ENCODE measurements around the gene NKIRAS1.
A peak's percentile ranks its signal among the peaks of the same experiment; 100 is the strongest.
"Not testable (repeated sequence)": the region's sequence is repeated elsewhere in the genome, so short reads cannot be mapped to it uniquely, and the experiment has no call there.

The NKIRAS1 gene

DNA sequence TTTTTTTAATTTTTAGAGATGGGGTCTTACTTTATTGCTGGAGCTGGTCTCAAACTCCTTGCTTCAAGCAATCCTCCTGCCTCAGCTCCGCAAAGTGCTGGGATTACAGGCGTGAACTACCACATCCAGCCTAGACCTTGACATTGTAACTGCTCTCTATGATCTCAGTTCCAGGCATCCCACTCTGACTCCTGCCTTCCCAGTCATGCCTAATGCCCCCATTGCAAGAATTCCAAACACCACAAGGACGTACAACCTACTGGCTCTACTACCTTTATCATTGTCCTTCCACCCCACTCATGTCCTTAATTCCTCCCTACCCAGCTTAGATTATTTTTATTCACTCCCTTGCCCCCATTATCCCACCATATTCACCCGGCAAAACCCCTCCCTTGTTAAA lies 21.6 kb downstream of the NKIRAS1 start:
- no peak for DNase-seq

DNA sequence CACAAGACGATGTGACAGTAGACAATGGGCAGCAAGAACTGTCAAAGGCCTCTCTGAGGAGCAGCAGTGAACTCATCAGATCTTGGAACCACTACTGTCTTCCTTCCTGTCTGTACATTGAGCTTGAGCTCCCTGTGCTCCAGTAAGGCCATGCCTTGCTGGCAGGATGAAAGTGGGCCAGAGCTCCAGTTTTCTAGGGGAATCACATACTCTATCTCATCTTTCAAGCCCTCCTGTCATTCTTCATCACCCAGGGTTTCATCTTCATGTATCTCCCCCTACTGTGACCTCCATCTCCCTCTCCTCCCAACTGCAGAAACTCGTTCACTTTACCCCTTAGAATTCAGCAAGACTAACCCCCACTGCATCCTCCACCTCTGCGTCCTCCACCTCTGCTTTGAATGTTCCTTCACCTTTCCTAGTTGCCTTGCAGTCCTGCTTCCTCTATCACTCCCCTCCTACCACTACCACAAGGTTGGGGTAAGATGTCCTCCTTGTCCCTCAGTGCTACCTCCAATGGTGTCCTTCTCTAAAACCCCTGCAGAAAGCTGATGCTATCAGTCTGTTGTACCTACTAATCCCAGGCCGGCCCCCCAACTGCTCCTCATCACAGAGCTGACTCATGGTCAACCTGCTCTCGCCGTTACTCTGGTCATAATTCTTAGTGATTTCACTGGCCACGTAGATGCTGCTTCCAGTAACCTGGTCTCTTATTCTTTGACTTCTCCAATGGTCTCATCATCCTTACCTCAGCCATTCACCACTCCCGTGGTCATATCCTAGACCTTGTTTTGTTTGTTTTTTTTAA lies 22.3 kb downstream of the NKIRAS1 start:
- no peak for DNase-seq

DNA sequence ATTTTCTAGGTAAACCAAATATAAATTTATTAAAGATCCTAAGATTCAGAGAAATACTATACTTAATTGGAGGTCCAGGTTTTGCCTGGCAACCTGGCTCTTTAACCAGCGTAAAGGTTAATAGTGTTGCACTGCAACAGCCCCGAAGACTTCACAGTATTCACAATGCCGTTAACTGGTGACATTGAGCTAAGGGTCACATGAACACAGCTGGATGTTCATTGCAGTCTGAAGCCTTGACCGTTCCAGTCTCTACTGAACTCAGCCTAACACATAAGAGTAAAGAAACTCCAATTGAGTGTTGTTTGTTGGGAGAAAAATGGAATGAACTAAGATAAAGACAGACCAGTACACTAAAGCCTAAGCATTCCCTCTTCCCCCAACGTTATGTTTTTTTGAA lies 26.8 kb downstream of the NKIRAS1 start:
- DNase-seq = no peak

DNA sequence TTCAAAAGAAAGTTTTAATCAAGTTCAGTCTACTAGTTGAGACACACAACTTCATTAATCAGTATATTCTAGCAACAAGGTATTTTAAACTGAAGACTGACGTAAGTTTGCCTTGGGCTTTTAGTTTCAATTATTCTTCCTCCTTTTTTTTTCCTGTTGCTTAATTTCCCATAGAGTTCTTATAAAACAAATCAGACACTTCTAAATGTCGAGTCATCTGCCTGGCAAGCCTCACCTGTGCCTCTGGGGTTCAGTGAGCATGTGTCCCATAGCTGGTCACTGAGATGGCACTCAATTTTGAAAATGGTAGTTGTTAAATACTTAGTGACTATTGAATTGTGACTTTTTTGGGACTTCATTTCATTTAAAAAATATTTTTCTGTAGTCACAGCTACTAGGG lies 27.4 kb downstream of the NKIRAS1 start:
- no peak for DNase-seq

DNA sequence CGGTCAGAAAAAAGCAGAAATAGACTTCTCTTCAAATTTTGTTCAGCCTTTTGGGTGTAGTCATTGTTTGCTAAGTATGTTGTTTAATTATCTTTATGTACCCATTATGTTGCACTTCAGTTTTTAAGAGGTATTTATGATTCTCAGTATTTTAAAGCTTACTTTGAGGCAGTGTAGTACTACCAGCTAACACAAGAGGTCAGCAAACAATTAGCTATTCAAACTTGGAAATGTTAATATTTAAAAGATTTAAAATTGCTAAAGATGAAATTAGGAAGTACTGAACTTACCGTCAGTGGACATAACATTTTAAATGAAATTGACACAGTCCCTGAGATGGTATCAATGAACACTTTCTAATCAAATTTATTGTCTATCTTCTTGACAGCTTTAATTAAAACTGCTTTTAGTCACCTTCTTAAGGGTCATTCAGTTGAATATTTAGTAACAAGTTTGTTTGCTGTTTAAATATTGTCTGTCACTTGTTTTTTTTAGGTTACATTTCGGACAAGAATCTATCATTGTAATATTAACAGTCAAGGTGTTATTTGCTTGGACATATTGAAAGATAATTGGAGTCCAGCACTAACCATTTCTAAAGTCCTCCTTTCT lies 28.1 kb downstream of the NKIRAS1 start:
- peak; percentile 31 for DNase-seq

DNA sequence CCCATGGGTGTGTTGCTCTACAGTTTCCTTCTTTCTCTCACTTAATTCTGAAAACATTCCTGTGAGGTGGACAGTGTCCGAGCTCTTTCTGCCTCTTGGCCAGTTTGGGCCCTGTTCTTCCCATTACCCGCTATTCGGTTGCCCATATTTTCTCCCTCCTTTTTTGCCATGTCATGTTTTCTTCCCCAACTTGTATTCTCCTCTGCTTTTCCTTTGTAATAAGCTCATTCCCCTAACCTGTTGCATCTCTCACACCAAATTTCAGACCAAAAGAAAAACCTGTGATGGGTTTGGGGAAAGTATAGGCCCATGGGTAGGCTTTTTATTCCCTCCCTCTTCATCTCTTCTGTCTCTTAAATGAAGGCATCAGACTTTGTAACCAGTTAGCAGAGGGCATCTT lies 30.5 kb downstream of the NKIRAS1 start:
- no peak for DNase-seq

DNA sequence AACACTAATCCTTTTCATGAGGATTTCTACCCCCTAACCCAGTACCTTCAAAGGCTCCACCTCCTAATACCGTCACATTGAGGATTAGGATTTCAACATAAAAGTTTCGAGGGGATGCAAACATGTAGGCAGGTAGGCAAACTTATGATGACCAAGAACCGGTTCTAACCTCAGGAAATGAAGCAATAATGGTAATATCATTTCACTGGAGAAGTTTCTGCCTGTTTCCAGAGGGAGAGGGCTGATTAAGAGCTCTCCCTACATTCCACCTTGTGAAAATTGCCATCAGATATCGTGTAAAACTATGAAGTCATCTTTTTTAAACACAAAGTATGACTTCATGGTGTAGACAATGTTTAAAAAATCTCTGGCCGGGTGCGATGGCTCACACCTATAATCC lies 31.6 kb downstream of the NKIRAS1 start:
- DNase-seq = no peak

DNA sequence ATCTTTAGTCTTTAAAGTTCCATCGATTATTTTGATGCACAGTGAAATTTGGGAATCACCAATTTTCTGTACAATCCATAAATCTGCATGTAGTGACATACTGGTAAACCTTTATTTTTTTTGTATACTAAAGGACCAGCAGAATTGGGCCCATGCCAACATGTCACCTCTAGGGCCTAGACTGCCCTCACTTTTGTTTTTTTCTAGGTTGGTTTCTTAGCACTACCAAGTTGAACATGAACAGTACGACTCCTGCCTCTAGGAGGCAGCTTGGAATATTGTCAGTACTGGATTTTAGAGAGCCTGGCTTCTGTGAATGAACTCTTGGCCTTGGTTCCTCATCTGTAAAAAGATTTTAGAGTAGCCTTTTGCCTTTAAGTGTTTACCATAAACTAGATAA lies 32.3 kb downstream of the NKIRAS1 start:
- DNase-seq = no peak

DNA sequence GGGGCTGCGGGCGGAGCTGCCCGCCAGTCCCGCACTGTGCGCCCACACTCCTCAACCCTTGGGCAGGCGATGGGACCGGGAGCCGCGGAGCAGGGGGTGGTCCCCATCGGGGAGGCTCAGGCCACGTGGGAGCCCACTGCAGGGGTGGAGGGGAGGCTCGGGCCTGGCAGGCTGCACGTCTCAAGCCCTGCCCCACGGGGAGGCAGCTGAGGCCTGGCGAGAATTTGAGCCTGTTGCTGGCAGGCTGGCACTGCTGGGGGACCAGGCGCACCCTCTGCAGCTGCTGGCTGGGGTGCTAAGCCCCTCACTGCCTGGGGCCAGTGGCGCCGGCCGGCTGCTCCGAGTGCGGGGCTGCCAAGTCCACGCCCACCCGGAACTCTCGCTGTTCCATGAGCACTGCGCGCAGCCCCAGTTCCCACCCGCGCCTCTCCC lies 34.3 kb downstream of the NKIRAS1 start:
- no peak for DNase-seq

DNA sequence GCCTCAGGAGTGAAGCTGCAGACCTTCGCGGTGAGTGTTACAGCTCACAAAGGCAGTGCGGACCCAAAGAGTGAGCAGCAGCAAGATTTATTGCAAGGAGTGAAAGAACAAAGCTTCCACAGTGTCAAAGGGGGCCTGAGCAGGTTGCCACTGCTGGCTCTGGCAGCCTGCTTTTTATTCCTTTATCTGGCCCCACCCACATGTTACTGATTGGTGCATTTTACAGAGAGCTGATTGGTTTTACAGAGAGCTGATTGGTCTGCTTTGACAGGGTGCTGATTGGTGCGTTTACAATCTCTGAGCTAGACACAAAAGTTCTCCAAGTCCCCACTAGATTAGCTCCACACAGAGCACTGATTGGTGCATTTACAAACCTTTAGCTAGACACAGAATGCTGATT lies 34.8 kb downstream of the NKIRAS1 start:
- not testable (repeated sequence) for DNase-seq

DNA sequence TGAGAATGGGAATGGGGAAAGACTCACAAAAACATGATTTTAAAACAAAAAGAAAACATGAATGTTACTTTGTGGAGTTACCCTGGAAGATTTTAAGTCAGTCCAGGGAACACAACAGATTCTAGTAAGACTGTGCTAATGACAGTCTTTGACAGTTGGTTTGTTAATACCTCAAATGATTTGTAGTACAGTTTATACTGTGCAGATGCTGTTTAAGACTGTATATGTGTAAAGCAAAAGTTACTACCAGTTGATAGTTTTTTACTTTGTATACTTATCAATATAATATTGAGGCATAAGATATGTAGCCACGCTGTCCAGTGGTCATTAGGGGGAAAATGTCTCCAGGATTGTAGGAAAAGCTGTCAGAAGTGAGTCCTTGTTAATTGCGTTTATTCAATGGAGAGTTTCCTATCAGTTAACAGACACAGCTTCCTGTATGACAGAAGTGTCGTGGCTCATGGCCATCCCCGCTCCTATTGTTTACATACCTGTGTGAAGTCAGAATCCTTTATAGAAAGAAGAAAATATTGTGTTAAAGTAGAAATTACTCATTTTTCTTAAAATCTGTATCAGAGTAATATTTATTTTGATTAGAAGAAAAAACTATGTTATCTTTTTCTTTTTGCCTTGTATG lies 36.0 kb downstream of the NKIRAS1 start:
- DNase-seq = no peak

DNA sequence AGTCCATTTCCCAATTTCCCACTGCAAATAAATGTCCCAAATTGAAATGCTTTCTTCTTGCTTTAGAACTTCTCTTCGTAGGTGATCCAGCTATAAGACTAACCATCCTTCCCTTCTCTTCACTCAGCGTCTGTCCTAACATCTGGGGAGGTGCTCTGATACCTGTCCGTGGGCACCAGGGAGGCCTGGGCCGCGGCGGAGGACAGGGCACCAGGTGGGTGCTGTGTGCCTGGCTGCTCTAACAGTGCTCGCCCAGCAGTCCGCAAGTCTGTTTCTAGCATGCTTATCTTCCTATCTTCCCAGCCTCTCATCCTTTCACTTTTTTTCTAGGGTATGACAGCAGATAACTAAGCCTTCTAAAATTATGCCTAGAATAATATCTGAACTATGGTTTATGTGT lies 37.3 kb downstream of the NKIRAS1 start:
- no peak for DNase-seq

DNA sequence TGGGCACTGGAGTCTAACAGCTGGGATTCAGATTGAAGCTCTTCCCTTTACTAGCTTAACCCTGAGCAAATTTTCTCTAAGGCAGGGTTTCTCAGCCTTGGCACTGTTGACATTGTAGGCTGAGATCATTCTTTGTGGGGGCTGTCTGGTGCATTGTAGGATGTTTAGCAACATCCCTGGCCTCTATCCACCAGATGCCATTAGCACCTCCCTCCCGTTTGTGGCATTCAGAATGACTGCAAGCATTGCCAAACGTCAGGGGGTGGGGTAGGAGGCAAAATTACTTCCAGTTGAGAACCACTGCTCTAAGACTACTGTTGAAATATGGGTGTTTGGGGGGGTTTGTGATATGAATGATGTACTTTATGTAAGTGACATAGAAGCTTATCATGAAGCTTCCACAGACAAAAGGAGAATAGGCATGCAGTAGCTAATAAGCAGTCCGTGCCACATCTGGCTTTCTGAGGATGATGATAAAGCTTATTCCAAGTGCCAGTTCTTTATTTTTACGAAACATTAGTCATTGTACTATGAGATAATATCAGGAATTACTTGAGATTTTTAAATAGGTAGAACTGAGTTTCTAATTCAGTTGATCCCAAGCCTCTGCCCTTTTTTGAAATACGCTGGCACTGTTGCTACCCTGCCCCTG lies 39.3 kb downstream of the NKIRAS1 start:
- DNase-seq = no peak

DNA sequence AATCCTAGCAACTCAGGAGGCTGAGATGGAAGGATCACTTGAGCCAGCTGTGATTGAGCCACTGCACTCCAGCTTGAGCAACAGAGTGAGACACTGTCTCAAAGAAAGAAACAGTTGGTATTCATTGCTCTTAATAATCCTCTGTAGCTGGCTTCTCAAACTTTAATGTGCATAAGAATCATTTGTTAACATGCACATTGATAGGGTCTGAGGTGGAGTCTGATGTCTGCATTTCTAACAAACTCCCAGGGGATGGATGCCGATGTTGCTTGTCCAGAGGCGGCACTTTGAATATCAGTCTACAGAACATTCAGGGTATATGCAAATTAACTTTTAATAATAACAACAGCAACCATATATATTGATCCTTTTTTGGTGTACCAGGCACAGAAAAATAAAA lies 39.9 kb downstream of the NKIRAS1 start:
- no peak for DNase-seq

DNA sequence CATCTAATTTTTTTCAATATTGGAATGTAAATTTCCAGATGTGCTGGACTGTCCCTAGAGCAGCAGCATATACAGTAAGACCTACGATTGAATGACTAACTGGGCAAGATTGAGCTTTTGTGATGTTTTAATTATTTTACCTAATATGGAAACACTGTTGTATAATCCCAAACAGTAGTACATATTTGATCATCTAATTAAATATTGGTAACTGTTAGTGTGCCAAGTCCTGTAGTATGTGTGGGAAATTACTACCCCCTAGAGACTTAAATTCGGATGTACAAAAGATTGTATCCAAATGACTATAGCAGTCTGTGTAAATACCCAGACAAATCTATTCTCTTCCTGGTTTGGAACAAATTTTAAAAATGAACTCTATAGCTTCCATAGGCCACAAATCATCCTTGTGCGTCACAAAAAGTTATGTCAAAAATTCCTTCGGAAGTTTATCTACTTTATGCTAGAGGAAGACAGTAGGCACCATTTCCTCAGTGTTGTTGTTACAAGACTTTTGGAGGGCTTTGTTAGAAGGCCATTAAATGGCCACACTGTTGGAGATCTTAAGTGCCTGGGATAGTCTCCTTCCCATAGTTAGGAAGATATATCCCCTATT lies 41.6 kb downstream of the NKIRAS1 start:
- no peak for DNase-seq

DNA sequence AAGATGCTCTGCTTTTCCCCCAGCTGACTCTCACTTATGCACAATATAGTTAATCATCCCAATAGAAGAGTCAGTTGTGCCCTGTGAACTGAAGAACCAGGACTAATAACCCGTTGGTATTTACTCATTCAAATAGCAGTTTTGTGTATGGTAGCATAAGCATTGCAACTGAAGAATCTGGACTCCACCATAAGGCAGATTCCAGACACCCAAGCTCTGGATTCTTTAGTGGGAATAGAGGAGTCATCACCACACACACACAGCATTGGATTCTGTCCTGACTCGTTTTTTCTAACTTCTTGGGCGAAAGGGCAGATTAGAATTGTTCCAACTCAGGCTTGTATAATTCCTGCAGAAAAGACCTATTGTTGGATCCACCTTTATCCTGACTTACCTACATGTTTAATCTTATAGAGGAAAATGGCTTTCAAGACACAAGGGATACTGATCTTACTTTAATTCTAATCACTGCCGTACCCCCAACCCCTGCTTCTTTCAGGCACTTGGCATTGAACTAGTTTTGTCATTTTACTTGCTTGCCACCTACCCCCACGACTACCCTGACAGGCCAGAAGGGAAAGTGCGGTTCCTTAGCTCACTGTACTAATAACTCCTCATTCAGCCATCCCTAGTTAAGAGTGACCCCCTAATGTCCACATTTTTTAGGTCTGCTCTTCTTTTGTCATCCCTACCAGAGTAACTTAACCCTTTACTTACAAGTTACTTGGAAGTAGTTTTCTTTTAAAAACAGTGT lies 42.3 kb downstream of the NKIRAS1 start:
- DNase-seq = no peak

DNA sequence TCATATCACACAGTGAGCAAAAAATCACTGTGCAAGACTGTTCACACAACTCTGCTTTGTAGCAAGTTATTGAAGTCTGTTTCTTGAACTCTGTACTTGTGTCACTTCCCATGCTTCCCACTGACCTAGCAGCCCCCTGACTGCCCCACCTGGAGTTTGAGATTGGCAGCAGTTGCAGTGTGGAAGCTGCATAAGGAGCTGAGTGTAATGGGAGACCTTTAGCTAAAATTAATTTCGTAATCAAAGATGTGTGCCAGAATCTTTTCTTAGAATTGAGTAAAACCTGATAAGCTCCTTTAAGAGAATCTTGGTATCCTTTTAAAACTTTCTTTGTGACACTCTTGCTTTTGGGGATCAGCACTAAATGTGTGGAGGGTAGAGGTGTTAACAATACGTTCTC lies 42.8 kb downstream of the NKIRAS1 start:
- DNase-seq = no peak

DNA sequence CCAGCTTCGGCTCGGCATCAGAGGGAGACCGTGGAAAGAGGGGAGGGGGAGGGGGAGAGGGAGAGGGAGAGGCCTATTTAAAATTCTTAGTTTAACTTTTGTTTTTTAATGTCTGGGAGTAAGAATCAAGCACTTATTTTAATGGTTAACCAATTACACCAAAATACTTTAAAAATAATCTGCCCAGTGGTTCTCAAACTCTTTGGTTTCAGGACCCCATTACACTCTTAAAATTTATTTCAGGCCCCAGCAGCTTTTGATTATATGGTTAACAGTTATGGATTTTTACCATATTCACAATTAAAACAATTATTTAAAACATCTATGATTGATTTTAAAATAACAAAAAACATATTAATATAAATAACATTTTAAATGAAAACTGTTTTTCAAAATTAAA lies 44.5 kb downstream of the NKIRAS1 start:
- DNase-seq = no peak

DNA sequence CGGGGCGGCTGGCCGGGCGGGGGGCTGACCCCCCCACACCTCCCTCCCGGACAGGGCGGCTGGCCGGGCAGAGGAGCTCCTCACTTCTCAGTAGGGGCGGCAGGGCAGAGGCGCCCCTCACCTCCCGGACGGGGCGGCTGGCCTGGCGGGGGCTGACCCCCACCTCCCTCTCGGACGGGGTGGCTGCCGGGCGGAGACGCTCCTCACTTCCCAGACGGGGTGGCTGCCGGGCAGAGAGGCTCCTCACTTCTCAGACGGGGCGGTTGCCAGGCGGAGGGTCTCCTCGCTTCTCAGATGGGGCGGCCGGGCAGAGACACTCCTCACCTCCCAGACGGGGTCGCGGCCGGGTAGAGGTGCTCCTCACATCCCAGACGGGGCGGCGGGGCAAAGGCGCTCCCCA lies 45.4 kb downstream of the NKIRAS1 start:
- DNase-seq = not testable (repeated sequence)

DNA sequence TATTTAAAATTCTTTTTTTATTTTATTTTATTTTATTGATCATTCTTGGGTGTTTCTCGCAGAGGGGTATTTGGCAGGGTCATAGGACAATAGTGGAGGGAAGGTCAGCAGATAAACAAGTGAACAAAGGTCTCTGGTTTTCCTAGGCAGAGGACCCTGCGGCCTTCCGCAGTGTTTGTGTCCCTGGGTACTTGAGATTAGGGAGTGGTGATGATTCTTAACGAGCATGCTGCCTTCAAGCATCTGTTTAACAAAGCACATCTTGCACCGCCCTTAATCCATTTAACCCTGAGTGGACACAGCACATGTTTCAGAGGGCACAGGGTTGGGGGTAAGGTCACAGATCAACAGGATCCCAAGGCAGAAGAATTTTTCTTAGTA lies 46.1 kb downstream of the NKIRAS1 start:
- not testable (repeated sequence) for DNase-seq

DNA sequence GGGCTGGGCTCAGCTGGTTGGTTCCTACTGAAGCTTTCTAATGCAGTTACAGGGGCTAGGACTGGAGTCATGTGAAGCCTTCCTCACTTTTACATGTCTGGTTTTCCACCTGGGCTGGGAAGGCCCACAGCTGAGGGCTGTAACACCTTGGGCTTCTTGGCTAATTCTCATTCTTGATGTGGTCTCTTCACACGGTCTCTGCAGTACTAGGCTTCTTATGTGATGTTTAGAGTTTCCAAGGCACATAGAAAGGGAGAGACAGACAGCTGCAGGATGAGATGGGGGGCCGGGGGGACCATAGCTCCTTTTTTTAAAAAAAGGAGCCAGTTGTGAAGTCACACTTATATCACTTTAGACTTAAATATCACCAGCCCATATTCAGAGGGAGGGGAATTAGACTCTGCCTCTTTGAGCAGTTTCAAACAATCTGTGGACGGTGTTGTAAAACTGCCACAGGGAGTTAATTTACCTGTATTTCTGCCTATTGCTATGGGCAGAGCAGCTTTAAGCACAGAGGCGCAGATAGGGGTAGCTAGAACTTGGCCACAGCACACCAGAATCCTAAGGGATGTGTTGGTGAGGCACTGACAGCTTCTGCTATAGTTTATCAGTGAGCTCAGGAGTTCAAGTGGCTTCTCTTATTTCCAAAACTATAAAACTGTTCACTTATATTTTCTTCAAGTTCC lies 46.7 kb downstream of the NKIRAS1 start:
- DNase-seq = no peak

DNA sequence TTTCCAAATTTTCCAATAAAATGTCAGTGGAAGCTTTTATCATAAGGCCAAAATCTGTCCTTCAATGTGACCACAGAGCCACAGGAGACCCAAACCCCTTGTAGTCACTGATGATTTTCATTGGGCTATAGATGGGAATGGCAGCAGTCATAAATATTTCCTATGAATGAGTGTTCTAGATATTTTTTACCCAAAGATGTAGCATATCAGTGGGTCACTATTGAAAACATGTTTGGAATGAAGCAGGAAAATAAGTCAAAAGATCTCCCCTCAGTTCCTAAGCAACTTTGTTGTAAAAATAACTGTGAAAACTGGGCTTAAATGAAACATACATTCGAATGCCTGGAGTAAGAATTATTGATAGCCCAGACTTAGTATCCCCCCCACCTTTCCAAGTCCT lies 49.0 kb downstream of the NKIRAS1 start:
- DNase-seq = no peak
